Vagina (tissue), 2 donors: Measurements from ENCODE around the gene CDK9.

Source experiments
- CTCF ChIP-seq, 3 experiments: fragments of 450-650 bp in 2 of 3; fragments of 200-600 bp in 1 of 3; sonication (generic) in 1 of 3; IDR thresholded peaks; one replicate each; pipeline ENCODE4 v1.5.1; 2017 to 2019; ENCODE audit warnings: antibody characterized with exemption in 3 of 3, mild to moderate bottlenecking in 2 of 3, moderate library complexity in 2 of 3
- POLR2A ChIP-seq, 2 donors: fragments of 450-650 bp; IDR thresholded peaks; one replicate each; pipeline ENCODE4 v1.6.1; 2017; ENCODE audit warnings: antibody characterized with exemption in 2 of 2, mild to moderate bottlenecking in 2 of 2, moderate library complexity in 2 of 2
- POLR2AphosphoS5 ChIP-seq, 2 donors: sonication (generic); formaldehyde crosslinking; IDR thresholded peaks; one replicate each; pipeline ENCODE4 v1.9.0; 2017; ENCODE audit warnings: antibody characterized with exemption in 2 of 2, mild to moderate bottlenecking in 2 of 2, low read depth in 1 of 2; ENCODE audit not compliant: insufficient read depth in 1 of 2

- TF ChIP-seq CTCF (IDR thresholded peaks at IDR 0.05) (no peak), POLR2A (IDR thresholded peaks at IDR 0.05) (no peak), POLR2AphosphoS5 (IDR thresholded peaks at IDR 0.05; ENCODE audit: insufficient read depth in 1 of 2, low read depth in 1 of 2) (no peak)
These were observed 5.5 kb upstream of the CDK9 start for GRCh38 chr9:127780126-127780885.
